ENCODE measurements around the gene DNAH2. TPM values are rescaled to one million over a fixed set of nuclear protein-coding genes. Genes with fewer than 3 reads are reported as not detected.

Gene DNAH2
- total and polyA plus RNA-seq, 2 of the 13 experiments (the other 11 are each of a cell fraction or from before 2014, with no cell fraction given), result not detected

DNA sequence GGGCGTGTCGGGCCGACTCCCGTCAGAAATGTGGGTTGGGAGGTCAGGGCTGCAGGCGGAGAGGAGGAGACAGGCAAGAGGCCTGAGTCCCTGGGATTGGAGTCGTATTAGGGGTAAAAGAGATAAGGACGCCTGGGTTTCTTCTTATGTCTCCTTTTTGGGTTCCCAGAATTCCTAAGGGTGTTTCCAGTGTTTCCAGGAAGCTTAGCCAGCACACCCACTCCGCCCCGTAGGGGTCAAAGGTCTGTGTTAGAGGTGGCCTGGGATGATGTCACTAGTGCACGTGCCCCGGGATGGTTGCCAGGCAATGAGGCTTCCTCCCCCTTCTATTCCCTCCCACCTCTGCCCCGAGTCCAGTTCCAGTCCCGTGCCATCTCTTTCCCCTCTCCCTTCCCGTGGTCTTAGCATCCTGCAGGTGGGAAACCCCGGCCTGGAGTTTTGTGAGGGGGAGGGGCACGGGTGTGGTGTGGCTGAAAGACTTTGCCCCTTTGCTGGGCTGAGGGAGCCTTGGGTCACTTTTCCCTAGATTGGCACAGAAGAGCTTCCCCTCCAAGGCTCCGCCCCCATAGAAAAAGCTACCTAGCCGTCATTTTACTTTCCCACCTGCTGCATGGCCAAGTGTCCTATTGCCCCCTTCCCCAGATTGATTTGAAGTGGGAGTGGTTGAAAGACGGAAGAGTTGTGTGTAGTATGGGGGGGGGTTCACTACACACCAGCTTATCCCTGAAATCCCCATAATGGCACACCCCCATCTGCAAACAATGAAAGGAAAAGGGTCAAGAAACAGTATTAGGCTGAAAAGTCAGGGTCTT lies 119.3 kb downstream of the DNAH2 start (continued):
- TF ChIP-seq ZBTB10 (CRISPR knock-in tag; IDR thresholded peaks at IDR 0.05; ENCODE audit: borderline replicate concordance) (no peak; the same call in 1 of the 2 replicates), KDM3A (CRISPR knock-in tag; IDR thresholded peaks at IDR 0.05; ENCODE audit: low read depth) (peak; percentile 33; the same call in 1 of the 2 replicates), FOXP4 (CRISPR knock-in tag; IDR thresholded peaks at IDR 0.05) (peak; percentile 91), NFYC (CRISPR knock-in tag; IDR thresholded peaks at IDR 0.05) (peak; percentile 64), RARA (CRISPR knock-in tag; IDR thresholded peaks at IDR 0.05) (peak; percentile 95), HDAC1 (CRISPR knock-in tag; IDR thresholded peaks at IDR 0.05) (peak; percentile 98), ZNF253 (CRISPR knock-in tag; IDR thresholded peaks at IDR 0.05; ENCODE audit: borderline replicate concordance) (no peak), ZC3H4 (CRISPR knock-in tag; IDR thresholded peaks at IDR 0.05; ENCODE audit: borderline replicate concordance) (no peak), ADNP (CRISPR knock-in tag; IDR thresholded peaks at IDR 0.05) (no peak), ZNF331 (CRISPR knock-in tag; IDR thresholded peaks at IDR 0.05) (peak; percentile 92), KLF12 (CRISPR knock-in tag; IDR thresholded peaks at IDR 0.05; ENCODE audit: borderline replicate concordance) (peak; percentile 76; the same call in 1 of the 2 replicates), ZNF644 (CRISPR knock-in tag; IDR thresholded peaks at IDR 0.05; ENCODE audit: low read depth) (0 out of 2 replicates have a peak, but pooled peaks have one; percentile 44), NFATC3 (CRISPR knock-in tag; IDR thresholded peaks at IDR 0.05) (no peak), MYNN (CRISPR knock-in tag; IDR thresholded peaks at IDR 0.05; ENCODE audit: low read depth) (no peak), UBTF (CRISPR knock-in tag; IDR thresholded peaks at IDR 0.05) (peak; percentile 75), ZNF607 (CRISPR knock-in tag; IDR thresholded peaks at IDR 0.05; ENCODE audit: borderline replicate concordance) (no peak; the same call in 1 of the 2 replicates), SATB2 (CRISPR knock-in tag; IDR thresholded peaks at IDR 0.05) (no peak), KDM2A (CRISPR knock-in tag; IDR thresholded peaks at IDR 0.05; ENCODE audit: borderline replicate concordance, low read depth) (peak; percentile 87), SPEN (CRISPR knock-in tag; IDR thresholded peaks at IDR 0.05; ENCODE audit: low read depth) (peak; percentile 98), GTF3A (CRISPR knock-in tag; conservative IDR thresholded peaks at IDR 0.05) (no peak), ZNF225 (CRISPR knock-in tag; IDR thresholded peaks at IDR 0.05) (peak; percentile 27; the same call in 1 of the 2 replicates), ZNF703 (CRISPR knock-in tag; IDR thresholded peaks at IDR 0.05; ENCODE audit: borderline replicate concordance) (peak; percentile 91; the same call in 1 of the 2 replicates)
- TF ChIP-seq, protein P1, sequence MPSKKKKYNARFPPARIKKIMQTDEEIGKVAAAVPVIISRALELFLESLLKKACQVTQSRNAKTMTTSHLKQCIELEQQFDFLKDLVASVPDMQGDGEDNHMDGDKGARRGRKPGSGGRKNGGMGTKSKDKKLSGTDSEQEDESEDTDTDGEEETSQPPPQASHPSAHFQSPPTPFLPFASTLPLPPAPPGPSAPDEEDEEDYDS (CRISPR knock-in tag; IDR thresholded peaks at IDR 0.05), result peak; percentile 50; the same call in 1 of the 2 replicates
